ENCODE measurements around the gene CHST8.

GRCh38 chr19:33578697-33579096 lies 43.1 kb upstream of the CHST8 start:
- TF ChIP-seq EZH2 (IDR thresholded peaks at IDR 0.05) (no peak), POLR2AphosphoS5 (IDR thresholded peaks at IDR 0.05; ENCODE audit: borderline replicate concordance, low read depth, low read length) (no peak)
